Measurements from ENCODE around the gene TTLL9. TPM values are rescaled to one million over a fixed set of nuclear protein-coding genes. Genes with fewer than 3 reads are reported as not detected.

Gene TTLL9
- total and polyA plus RNA-seq, 2 donors (not counting 1 experiment from before 2014, with no cell fraction given): 0.74 to 0.76 TPM

DNA sequence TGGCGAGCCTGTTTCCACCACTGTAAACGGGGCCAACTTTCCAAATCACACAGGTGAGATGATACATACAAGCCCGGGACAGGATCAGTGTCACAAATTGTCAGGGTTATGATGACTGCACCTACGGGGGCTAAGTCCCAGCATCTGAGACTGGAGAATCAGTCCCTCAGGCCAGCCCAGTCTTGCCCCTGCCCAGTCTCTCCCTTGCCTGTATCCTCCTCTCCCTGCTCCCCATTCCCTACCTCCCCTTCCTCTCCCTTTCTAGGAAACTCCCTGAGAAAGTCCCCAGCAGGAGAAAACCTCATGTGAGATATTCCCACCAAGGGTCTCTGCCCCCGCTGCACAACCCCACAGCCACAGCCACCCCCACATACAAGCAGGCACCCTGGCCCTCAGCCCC, 26.6 kb upstream of the TTLL9 start:
- no peak for TF ChIP-seq CTCF (IDR thresholded peaks at IDR 0.05)
- TF ChIP-seq EZH2 (IDR thresholded peaks at IDR 0.05; ENCODE audit: borderline replicate concordance, insufficient read depth, low read depth, low read length, poor library complexity, severe bottlenecking): no peak
- Mint-ChIP-seq H3K27ac (no peak overlapping the region), H3K4me1 (peaks cover 8% of the 10 kb centered on the region), H3K9me3 (ENCODE audit: insufficient read depth) (no peaks in the 10 kb centered on the region), H3K27me3 (peaks cover 1% of the 10 kb centered on the region), H3K4me3 (no peak overlapping the region)
- Histone ChIP-seq H3K79me2 (ENCODE audit: control insufficient read depth, insufficient read depth, low read length) (no peaks in the 10 kb centered on the region), H3K4me2 (replicated peaks; ENCODE audit: low read depth, low read length, poor library complexity, severe bottlenecking) (no peak overlapping the region), H3K27ac (ENCODE audit: low read length in 2 of 2) (no peak overlapping the region), H2AFZ (ENCODE audit: insufficient read depth, low read depth, low read length, poor library complexity, severe bottlenecking) (no peak overlapping the region), H3K4me3 (ENCODE audit: control extremely low read depth in 1 of 5, extremely low read depth in 1 of 5, insufficient read depth in 1 of 5, low read depth in 2 of 5, low read length in 4 of 5) (no peak overlapping the region), H3K27me3 (replicated peaks in 1 of 4; ENCODE audit: control extremely low read depth in 1 of 4, control insufficient read depth in 3 of 4, insufficient read depth in 4 of 4, low read length in 3 of 4) (peaks cover 0 to under 1% (median 0%) of the 10 kb centered on the region in 4 experiments), H3K9ac (ENCODE audit: low read length) (no peak overlapping the region), H3K4me1 (ENCODE audit: control insufficient read depth in 2 of 2, insufficient read depth in 2 of 2, low read length in 2 of 2) (peaks cover 0 to 6% of the 10 kb centered on the region in 2 donors), H3K9me3 (ENCODE audit: control extremely low read depth in 1 of 3, control insufficient read depth in 2 of 3, insufficient read depth in 1 of 3, low read length in 2 of 3) (no peaks in the 10 kb centered on the region), H3K36me3 (replicated peaks in 1 of 2; ENCODE audit: control extremely low read depth in 1 of 2, control insufficient read depth in 1 of 2, extremely low read depth in 1 of 2, insufficient read depth in 2 of 2, low read length in 1 of 2) (no peaks in the 10 kb centered on the region), H4K20me1 (ENCODE audit: control insufficient read depth, insufficient read depth, low read length, poor library complexity, severe bottlenecking) (no peaks in the 10 kb centered on the region)
- ATAC-seq (ENCODE audit: low read depth): no peak
- WGBS (ENCODE audit: insufficient coverage): 94% methylated on average over 5 of the region's 5 CpGs
- intact Hi-C loops (cut with micrococcal nuclease): no loop called here
- ChIA-PET CTCF (interaction anchor here (1.3 kb wide), 1 partner anchor 75 kb away, joined by 3 read pairs; no protein-coding TSS in a partner anchor), POLR2A (no interaction called here)
- no peak for DNase-seq

DNA sequence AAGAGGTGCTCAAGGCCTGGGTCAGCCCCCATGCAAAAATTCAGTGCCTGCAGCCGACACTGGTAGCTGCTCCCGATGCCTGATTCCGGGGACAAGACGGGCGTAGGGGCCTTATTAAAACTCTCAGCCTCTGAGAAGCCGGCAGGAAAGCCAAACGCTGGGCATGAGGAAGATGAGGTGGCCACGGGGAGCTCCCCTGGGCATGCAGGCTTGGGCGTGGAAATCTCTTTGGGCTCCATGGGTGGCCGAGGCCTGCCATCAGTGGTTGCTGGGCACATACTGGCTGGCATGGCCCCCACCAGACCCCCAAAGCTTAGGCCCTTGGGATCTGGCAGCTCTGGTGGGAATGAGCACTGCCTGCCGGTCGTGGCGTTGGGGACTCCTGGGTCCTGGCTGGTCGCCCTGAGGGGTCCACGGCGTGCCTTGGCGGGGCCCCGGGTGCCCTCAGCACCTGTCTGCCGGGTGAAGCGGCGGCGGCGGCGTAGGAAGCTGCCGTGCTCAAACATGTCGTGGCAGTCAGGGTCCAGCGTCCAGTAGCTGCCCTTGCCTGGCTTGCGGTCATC, 25.6 kb upstream of the TTLL9 start:
- 95% methylated on average over 28 of the region's 28 CpGs for WGBS (ENCODE audit: insufficient coverage)
- ATAC-seq (ENCODE audit: low read depth): no peak
- Histone ChIP-seq H3K4me2 (replicated peaks; ENCODE audit: low read depth, low read length, poor library complexity, severe bottlenecking) (no peak overlapping the region), H4K20me1 (ENCODE audit: control insufficient read depth, insufficient read depth, low read length, poor library complexity, severe bottlenecking) (no peaks in the 10 kb centered on the region), H3K9ac (ENCODE audit: low read length) (no peak overlapping the region), H2AFZ (ENCODE audit: insufficient read depth, low read depth, low read length, poor library complexity, severe bottlenecking) (no peak overlapping the region), H3K27me3 (replicated peaks in 1 of 4; ENCODE audit: control extremely low read depth in 1 of 4, control insufficient read depth in 3 of 4, insufficient read depth in 4 of 4, low read length in 3 of 4) (peaks cover 0 to 2% (median 0%) of the 10 kb centered on the region in 4 experiments), H3K36me3 (replicated peaks in 1 of 2; ENCODE audit: control extremely low read depth in 1 of 2, control insufficient read depth in 1 of 2, extremely low read depth in 1 of 2, insufficient read depth in 2 of 2, low read length in 1 of 2) (no peaks in the 10 kb centered on the region), H3K4me3 (ENCODE audit: control extremely low read depth in 1 of 5, extremely low read depth in 1 of 5, insufficient read depth in 1 of 5, low read depth in 2 of 5, low read length in 4 of 5) (no peak overlapping the region), H3K79me2 (ENCODE audit: control insufficient read depth, insufficient read depth, low read length) (no peaks in the 10 kb centered on the region), H3K9me3 (ENCODE audit: control extremely low read depth in 1 of 3, control insufficient read depth in 2 of 3, insufficient read depth in 1 of 3, low read length in 2 of 3) (no peaks in the 10 kb centered on the region), H3K4me1 (ENCODE audit: control insufficient read depth in 2 of 2, insufficient read depth in 2 of 2, low read length in 2 of 2) (peaks cover 0 to 6% of the 10 kb centered on the region in 2 donors), H3K27ac (ENCODE audit: low read length in 2 of 2) (no peak overlapping the region)
- no peak for DNase-seq
- Mint-ChIP-seq H3K9me3 (ENCODE audit: insufficient read depth) (no peaks in the 10 kb centered on the region), H3K27me3 (peaks cover 7% of the 10 kb centered on the region), H3K4me1 (peaks cover 8% of the 10 kb centered on the region), H3K27ac (no peak overlapping the region), H3K4me3 (no peak overlapping the region)
- POLR2A ChIA-PET: no interaction called here
- intact Hi-C loops (cut with micrococcal nuclease): no loop called here
- TF ChIP-seq CTCF (IDR thresholded peaks at IDR 0.05) (no peak), EZH2 (IDR thresholded peaks at IDR 0.05; ENCODE audit: borderline replicate concordance, insufficient read depth, low read depth, low read length, poor library complexity, severe bottlenecking) (no peak)
- CTCF ChIA-PET: interaction anchor here (0.6 to 2.8 kb wide), 5 partner anchors 11 to 99 kb away, joined by 3 to 12 read pairs (median 3); no protein-coding TSS in a partner anchor

All from B cell (primary cell).